Endodermal cell (in vitro differentiated cells): ENCODE measurements around the gene LACC1. TPM values are rescaled to one million over a fixed set of nuclear protein-coding genes. Genes with fewer than 3 reads are reported as not detected.

ENCODE experiments used
- DNase-seq: peaks from one replicate; pipeline ENCODE4 v3.0.0-alpha.2; 2017
- H3K27ac ChIP-seq: 2 replicates; pipeline ENCODE4 v1.5.1; 2013; ENCODE audit warnings: mild to moderate bottlenecking, low read depth, low read length, moderate library complexity
- H3K27me3 ChIP-seq: 2 replicates; pipeline ENCODE4 v1.6.1; 2013; ENCODE audit warnings: mild to moderate bottlenecking, low read length, moderate library complexity; ENCODE audit not compliant: insufficient read depth, control insufficient read depth, poor library complexity, severe bottlenecking
- H3K36me3 ChIP-seq: 2 replicates; pipeline ENCODE4 v1.7.0; 2013; ENCODE audit warnings: mild to moderate bottlenecking, low read length, moderate library complexity; ENCODE audit not compliant: control insufficient read depth, insufficient read depth
- H3K4me1 ChIP-seq: one replicate; pipeline ENCODE4 v1.7.0; 2013; ENCODE audit warnings: low read length; ENCODE audit not compliant: control insufficient read depth, insufficient read depth
- H3K4me3 ChIP-seq: 2 replicates; pipeline ENCODE4 v1.5.1; 2013; ENCODE audit warnings: mild to moderate bottlenecking, low read length, moderate library complexity
- H3K9ac ChIP-seq: 2 replicates; pipeline ENCODE4 v1.6.1; 2013; ENCODE audit warnings: mild to moderate bottlenecking, low read length, moderate library complexity; ENCODE audit not compliant: poor library complexity, severe bottlenecking; ENCODE audit errors: extremely low read depth
- H3K9me3 ChIP-seq: 2 replicates; pipeline ENCODE4 v1.6.1; 2013; ENCODE audit warnings: mild to moderate bottlenecking, low read length, moderate library complexity; ENCODE audit not compliant: control insufficient read depth
- H3K27ac Mint-ChIP-seq: 2 replicates; pipeline ENCODE4 v1.8.0; 2020; ENCODE audit warnings: mixed read lengths
- H3K27me3 Mint-ChIP-seq: 2 replicates; pipeline ENCODE4 v1.8.0; 2021; ENCODE audit warnings: mild to moderate bottlenecking, mixed read lengths; ENCODE audit not compliant: insufficient read depth
- H3K36me3 Mint-ChIP-seq: 2 replicates; pipeline ENCODE4 v1.8.0; 2020; ENCODE audit warnings: low read depth, mixed read lengths
- H3K4me1 Mint-ChIP-seq: 2 replicates; pipeline ENCODE4 v1.8.0; 2020; ENCODE audit warnings: mixed read lengths
- H3K4me3 Mint-ChIP-seq: 2 replicates; pipeline ENCODE4 v1.8.0; 2020; ENCODE audit warnings: mild to moderate bottlenecking, moderate library complexity, mixed read lengths
- H3K9me3 Mint-ChIP-seq: 2 replicates; pipeline ENCODE4 v1.8.0; 2020; ENCODE audit warnings: mild to moderate bottlenecking, mixed read lengths
- WGBS, 2 experiments: methylation state at CpG; one replicate each; pipeline versions ENCODE4 v1.1.5 to v1.1.7; 2013; ENCODE audit warnings: missing lambda C conversion rate in 2 of 2, mixed read lengths in 1 of 2; ENCODE audit not compliant: insufficient coverage in 1 of 2, insufficient read length in 1 of 2; 5-methylcytosine and 5-hydroxymethylcytosine counted together
- total RNA-seq, 2 donors: library from RNA; stranded (reverse); fragmentation: NEBNext Ultra II Directional in 1 of 2; extraction: Animal tissue kit (Norgen Biotek cat#: 25700) in 1 of 2; gene quantifications; 2 replicates in 1 of 2; 3 replicates in 1 of 2; pipeline ENCODE4 v1.2.1, GENCODE V29; 2021
- TF ChIP-seq, protein P1 (sequence below): fragments of 200-600 bp; sonication (generic); conservative IDR thresholded peaks from 2 replicates; pipeline ENCODE4 v1.5.0; 2021; ENCODE audit warnings: antibody characterized with exemption, mild to moderate bottlenecking

LACC1 gene
- total RNA-seq, 2 donors from 2014 or later: 1.3 to 2.0 TPM

DNA sequence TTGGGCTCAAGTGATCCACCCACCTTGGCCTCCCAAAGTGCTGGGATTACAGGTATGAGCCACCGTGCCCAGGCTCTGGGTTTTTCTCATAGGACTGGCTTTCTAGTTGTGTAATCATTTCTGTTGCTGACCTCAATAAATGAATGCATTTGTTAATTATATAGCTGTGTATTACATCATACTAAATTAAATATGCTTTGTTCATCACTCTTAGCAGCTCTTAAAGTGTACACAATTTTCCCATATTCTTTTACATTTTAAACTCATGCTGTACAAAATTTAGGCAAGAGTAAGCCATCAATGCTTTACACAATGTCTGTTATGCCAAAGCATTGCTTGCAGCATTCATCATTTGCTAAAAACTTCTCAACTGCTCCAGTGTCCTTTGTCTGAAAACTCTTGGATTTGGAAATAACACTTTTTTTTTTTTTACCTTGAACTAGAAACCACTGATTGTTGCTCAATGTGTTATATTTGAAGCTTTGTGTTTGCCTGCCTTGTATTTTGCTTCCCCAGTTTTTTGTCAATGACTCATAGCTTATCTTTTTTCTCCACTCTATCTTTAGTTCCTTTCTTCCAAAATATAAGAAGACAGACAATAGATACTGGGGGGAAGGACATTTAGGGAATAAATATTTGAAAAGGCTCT lies 31.6 kb upstream of the LACC1 start:
- H3K9ac ChIP-seq: no peak overlapping the region
- TF ChIP-seq, protein P1, sequence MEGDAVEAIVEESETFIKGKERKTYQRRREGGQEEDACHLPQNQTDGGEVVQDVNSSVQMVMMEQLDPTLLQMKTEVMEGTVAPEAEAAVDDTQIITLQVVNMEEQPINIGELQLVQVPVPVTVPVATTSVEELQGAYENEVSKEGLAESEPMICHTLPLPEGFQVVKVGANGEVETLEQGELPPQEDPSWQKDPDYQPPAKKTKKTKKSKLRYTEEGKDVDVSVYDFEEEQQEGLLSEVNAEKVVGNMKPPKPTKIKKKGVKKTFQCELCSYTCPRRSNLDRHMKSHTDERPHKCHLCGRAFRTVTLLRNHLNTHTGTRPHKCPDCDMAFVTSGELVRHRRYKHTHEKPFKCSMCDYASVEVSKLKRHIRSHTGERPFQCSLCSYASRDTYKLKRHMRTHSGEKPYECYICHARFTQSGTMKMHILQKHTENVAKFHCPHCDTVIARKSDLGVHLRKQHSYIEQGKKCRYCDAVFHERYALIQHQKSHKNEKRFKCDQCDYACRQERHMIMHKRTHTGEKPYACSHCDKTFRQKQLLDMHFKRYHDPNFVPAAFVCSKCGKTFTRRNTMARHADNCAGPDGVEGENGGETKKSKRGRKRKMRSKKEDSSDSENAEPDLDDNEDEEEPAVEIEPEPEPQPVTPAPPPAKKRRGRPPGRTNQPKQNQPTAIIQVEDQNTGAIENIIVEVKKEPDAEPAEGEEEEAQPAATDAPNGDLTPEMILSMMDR: no peak
- no peaks in the 10 kb centered on the region for H3K36me3 ChIP-seq
- no peaks in the 10 kb centered on the region for H3K4me1 ChIP-seq
- no peak overlapping the region for H3K4me3 Mint-ChIP-seq
- no peak overlapping the region for H3K27ac ChIP-seq
- H3K36me3 Mint-ChIP-seq: peaks cover 30% of the 10 kb centered on the region
- H3K4me1 Mint-ChIP-seq: no peaks in the 10 kb centered on the region
- no peaks in the 10 kb centered on the region for H3K27me3 Mint-ChIP-seq
- H3K9me3 Mint-ChIP-seq: peaks cover 33% of the 10 kb centered on the region
- H3K27me3 ChIP-seq: no peaks in the 10 kb centered on the region
- H3K4me3 ChIP-seq: no peak overlapping the region
- H3K9me3 ChIP-seq: peaks cover 36% of the 10 kb centered on the region
- DNase-seq: no peak
- 100% methylated on average over 1 of the region's 1 CpG; no CpG with 5 or more reads in 1 of the 2 experiments for WGBS, 2 experiments
- no peak overlapping the region for H3K27ac Mint-ChIP-seq

DNA sequence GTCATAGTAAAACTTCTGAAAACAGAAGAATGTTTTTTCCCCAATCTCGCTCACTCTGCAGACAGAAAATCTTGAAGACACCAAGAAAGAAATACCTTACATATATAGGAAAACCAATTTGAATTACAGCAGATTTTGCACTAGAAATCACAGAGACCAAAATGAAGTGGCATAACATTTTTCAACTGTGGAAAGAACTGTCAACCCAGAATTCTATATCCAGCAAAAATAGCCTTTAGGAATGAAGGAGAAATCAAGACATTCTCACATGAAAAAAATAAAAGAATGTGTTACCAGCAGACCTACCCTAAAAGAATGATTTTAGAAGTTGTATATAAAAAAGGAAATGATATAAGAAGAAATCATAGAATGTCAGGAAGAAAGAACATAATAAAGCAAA lies 28.8 kb upstream of the LACC1 start:
- H3K9me3 Mint-ChIP-seq: peaks cover 60% of the 10 kb centered on the region
- no peak overlapping the region for H3K4me3 Mint-ChIP-seq
- TF ChIP-seq, protein P1: no peak
- no peaks in the 10 kb centered on the region for H3K4me1 Mint-ChIP-seq
- H3K36me3 Mint-ChIP-seq: peaks cover 56% of the 10 kb centered on the region
- Histone ChIP-seq H3K4me1 (no peaks in the 10 kb centered on the region), H3K27ac (no peak overlapping the region), H3K9ac (no peak overlapping the region), H3K27me3 (no peaks in the 10 kb centered on the region), H3K9me3 (peaks cover 57% of the 10 kb centered on the region), H3K4me3 (no peak overlapping the region), H3K36me3 (no peaks in the 10 kb centered on the region)
- WGBS, 2 experiments: 97% methylated on average over 1 of the region's 1 CpG; no CpG with 5 or more reads in 1 of the 2 experiments
- no peak for DNase-seq
- H3K27me3 Mint-ChIP-seq: no peaks in the 10 kb centered on the region
- H3K27ac Mint-ChIP-seq: no peak overlapping the region

DNA sequence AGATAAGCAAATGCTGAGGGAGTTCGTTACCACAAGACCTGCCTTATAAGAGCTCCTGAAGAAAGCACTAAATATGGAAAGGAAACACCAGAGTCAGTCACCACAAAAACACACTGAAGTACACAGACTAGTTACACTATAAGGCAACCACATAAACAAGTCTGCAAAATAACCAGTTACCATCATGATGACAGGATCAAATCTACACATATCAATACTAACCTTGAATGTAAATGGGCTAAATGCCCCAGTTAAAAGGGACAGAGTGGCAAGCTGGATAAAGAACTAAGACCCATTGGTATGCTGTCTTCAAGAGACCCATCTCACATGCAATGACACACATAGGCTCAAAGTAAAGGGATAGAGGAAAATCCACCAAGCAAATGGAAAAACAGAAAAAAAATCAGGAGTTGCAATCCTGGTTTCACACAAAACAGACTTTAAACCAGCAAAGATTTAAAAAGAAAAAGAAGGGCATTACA lies 26.7 kb upstream of the LACC1 start:
- H3K9me3 Mint-ChIP-seq: peaks cover 62% of the 10 kb centered on the region
- Histone ChIP-seq H3K27me3 (no peaks in the 10 kb centered on the region), H3K9me3 (peaks cover 57% of the 10 kb centered on the region), H3K9ac (no peak overlapping the region), H3K4me1 (no peaks in the 10 kb centered on the region), H3K27ac (no peak overlapping the region), H3K4me3 (no peak overlapping the region), H3K36me3 (no peaks in the 10 kb centered on the region)
- peaks cover 59% of the 10 kb centered on the region for H3K36me3 Mint-ChIP-seq
- TF ChIP-seq, protein P1: no peak
- DNase-seq: no peak
- no peaks in the 10 kb centered on the region for H3K4me1 Mint-ChIP-seq
- H3K4me3 Mint-ChIP-seq: no peak overlapping the region
- no peaks in the 10 kb centered on the region for H3K27me3 Mint-ChIP-seq
- 86 to 88% methylated on average over 1 of the region's 1 CpG for WGBS, 2 experiments
- H3K27ac Mint-ChIP-seq: no peak overlapping the region
